GM19025 (cell line): ENCODE measurements around the gene ELAVL3.

Source experiments
- ATAC-seq: cut with Tn5 transposase; IDR thresholded peaks from one replicate; pipeline ENCODE4 v1.9.1; 2021; ENCODE audit warnings: mild to moderate bottlenecking, low read depth, moderate library complexity; ENCODE audit not compliant: unreplicated experiment

The ELAVL3 gene

GRCh38 chr19:11480715-11481533 is at the start of gene ELAVL3:
Gene ELAVL3 (minus strand): TSS chr19:11481046. CDS start chr19:11480608, 438 bp downstream.
- ATAC-seq = no peak

GRCh38 chr19:11530432-11530831 is 49.6 kb upstream of the ELAVL3 start:
- ATAC-seq = no peak

DNA sequence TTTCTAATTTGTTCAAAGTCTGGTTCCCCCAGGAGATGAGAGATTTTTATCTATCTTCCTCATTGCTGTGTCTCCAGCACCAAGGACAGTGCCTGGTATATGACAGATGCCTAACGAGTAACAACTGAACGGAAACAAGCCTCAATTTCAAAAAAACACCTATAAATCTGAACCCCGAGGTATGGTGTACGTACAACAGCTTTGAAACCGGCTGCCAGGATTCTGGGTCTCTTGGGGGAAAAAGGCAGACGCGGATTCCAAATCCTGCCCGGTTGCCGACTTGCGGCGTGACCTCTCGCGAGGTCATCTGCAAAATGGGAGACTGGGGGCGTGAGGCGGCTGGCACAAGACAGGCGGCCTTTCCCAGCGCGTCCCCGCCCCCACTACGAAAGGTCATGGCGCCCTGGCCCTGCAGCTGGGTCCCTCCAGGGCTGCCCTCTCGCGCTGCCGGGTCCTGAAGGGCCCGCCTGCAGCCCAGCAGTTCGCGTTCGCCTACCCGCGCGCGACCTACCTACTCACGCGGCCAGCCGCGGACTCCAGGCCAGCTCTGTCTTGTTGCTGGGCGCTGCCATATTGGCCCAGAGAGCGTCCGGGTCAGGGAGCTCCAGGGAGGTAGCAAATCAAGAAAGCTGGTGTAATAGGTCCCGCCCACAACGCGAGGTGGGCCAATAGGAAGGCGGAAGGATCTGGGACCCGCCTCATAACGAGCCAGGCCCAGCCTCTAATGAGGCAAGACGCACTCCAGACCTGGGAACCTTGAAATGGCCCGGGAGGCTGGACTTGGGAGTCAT is 47.9 kb upstream of the ELAVL3 start, which contains the start of gene ECSIT:
TSS of gene ECSIT (minus strand) at position 584 of the 791 bp plus-strand sequence. CDS start 9,964 bp downstream, outside the sequence.
- ATAC-seq = peak; percentile 97

DNA sequence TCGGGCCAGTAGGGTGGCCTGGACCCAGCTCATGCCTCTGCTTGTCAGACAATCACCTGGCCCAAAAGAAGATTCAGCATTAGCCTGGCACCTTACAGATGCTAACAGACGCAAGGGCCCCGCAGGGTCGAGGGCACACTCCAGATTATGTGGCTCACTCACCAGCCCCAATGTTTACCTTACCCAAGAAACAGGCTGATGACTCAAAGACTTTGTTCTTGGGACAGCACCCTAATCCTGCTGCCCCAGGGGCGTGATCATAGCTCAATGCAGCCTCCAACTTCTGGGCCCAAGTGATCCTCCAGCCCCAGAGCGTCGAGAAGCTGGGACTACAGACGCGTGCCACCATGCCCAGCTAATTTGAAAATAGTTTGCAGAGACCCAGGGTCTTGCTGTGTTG is 38.3 kb upstream of the ELAVL3 start:
- ATAC-seq = no peak

- no peak for ATAC-seq
Observed at GRCh38 chr19:11513946-11514345, 33.1 kb upstream of the ELAVL3 start.

DNA sequence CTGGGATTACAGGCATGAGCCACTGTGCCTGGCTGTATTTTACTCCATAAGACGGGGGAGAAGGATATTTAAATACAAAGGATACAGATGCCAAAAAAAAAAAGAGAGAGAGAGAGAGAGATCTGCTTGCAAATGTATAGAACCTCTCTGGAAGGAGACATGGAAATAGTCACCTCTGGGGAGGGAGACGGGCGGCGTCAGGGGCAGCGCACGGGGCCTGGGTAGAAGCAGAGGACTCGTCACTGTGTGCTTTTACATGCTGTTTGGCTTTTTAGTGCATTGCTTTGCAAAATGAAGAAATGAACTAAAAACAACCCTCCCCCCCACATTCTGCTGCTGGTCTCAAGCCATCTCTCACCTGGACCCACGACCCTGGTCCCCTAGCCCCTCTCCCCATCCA is 29.6 kb upstream of the ELAVL3 start:
- no peak for ATAC-seq

DNA sequence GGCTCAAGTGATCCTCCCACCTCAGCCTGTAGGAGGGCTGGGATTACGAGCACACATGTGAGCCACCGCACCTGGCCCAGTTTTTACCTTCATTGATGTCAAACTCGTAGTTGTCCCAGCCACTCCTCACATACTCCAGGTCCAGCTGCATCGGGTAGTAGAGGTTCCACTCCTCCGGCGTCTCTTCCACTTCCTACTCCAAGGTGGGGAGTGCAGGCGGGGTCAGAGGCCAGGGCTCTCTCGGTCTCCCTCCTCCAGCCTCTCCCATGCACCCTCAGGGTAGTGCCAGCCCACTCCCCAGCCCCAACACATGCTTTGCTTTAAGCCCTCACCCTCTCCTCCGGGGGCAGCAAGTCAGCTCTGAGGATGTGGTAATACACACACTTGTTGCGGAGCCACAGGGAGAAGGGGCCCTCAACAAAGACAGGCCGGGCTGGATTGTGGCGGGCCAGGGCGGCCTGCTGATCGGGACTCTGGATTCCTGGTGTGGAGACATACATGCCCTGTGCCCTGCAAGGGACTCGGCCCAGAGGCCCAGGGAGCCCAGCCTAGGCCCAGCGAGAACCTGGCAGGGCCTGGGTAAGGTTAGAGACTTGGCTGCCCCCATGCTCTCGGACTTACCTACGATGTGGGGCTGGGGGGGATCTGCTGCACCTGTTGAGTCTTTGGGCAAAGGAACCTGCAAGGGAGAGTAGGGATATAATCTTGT is 26.7 kb upstream of the ELAVL3 start:
- no peak for ATAC-seq

GRCh38 chr19:11506967-11507366 is 26.1 kb upstream of the ELAVL3 start:
- ATAC-seq = no peak

- ATAC-seq = peak; percentile 20
Observed at GRCh38 chr19:11506101-11506555, 25.3 kb upstream of the ELAVL3 start.

GRCh38 chr19:11505504-11506100 is 24.8 kb upstream of the ELAVL3 start, which contains the start of gene ZNF653:
Gene ZNF653 (minus strand): TSS chr19:11505839. CDS start chr19:11505786, 53 bp downstream.
- peak; percentile 47 for ATAC-seq

GRCh38 chr19:11505032-11505503 is 24.2 kb upstream of the ELAVL3 start:
- ATAC-seq = peak; percentile 86

GRCh38 chr19:11504502-11505031 is 23.7 kb upstream of the ELAVL3 start:
- no peak for ATAC-seq

GRCh38 chr19:11499890-11500420 is 19.1 kb upstream of the ELAVL3 start:
- ATAC-seq = no peak

GRCh38 chr19:11499220-11499726 is 18.4 kb upstream of the ELAVL3 start:
- ATAC-seq = no peak

DNA sequence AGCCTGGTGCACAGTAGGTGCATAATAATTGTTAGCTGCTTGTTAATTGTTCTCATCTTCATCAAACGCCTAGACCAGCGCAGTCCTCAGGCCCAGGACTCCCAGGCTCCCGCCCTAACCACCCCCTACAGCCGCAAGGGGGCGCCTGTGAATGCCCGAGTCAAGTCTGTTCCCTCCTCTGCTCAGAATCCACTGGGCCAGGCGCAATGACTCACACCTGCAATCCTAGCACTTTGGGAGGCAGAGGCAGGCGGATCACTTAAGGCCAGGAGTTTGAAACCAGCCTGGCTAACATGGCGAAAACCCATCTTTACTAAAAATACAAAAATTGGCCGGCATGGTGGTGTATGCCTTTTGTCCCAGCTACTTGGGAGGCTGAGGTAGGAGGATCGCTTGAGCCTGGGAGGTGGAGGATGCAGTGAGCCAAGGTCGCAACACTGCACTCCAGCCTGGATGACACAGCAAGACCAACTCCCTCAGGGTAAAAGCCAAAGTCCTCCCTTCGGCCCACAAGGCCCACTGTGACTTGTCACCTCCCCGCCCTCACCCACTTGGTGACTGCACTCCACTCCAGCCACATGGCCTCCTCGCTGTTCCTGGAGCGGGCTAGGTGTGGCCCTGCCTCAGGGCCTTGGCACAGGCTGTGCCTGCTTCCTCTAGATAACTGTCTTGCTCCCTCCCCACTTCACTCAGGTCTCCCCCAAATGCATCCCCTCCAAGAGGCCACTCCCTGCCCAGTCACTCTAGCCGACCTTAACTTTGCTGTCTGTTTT is 15.7 kb upstream of the ELAVL3 start:
- no peak for ATAC-seq

DNA sequence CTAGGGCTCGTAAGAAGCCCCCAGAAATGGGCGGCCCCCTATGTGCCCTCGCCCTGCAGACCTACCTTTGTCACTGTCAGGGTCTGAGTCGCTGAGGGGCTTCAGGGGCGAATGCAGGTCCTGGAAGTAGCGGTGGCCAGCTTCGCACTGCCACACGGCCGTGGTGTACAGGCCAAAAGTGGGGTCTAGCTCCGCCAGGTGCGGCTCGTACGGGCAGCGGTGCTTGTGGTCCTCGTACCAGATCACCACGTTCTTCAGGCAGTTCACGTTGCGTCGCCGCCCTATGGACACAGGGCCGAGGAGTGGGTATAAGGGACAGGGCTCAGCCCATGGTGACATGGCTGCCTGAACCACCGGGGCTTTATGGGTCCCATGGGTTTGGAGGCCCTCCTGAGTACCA is 15.0 kb upstream of the ELAVL3 start:
- ATAC-seq = no peak

- no peak for ATAC-seq
Observed at GRCh38 chr19:11495481-11495880, 14.6 kb upstream of the ELAVL3 start.

- ATAC-seq = no peak
Observed at GRCh38 chr19:11494634-11495285, 13.9 kb upstream of the ELAVL3 start.
